RWPE1 (cell line): ENCODE results near the gene ROR1.
A peak's percentile ranks its signal among the peaks of the same experiment; 100 is the strongest.

Source experiments
- CTCF ChIA-PET: fragments of 350-600 bp; sonication (Branson Sonifier 250); formaldehyde crosslinking; extraction: SDS; loops from one replicate; lab custom pipeline; 2021; lab: Yijun Ruan, JAX
- POLR2A ChIA-PET: fragments of 400-600 bp; formaldehyde crosslinking; extraction: SDS; loops from one replicate; lab custom pipeline; 2020; ENCODE audit warnings: antibody characterized with exemption; ENCODE audit not compliant: low non-redundant PET; lab: Yijun Ruan, JAX
- DNase-seq: peaks from one replicate; pipeline ENCODE4 v3.0.0; 2012; ENCODE audit warnings: low spot score
- H3K27ac ChIP-seq: fragments of 450-650 bp; 2 replicates; pipeline ENCODE4 v1.5.1; 2017
- TF ChIP-seq, protein P1 (sequence below): fragments of 450-650 bp; conservative IDR thresholded peaks from 2 replicates; pipeline ENCODE4 v1.5.1; 2017; ENCODE audit warnings: low read depth, mild to moderate bottlenecking

Gene ROR1

DNA sequence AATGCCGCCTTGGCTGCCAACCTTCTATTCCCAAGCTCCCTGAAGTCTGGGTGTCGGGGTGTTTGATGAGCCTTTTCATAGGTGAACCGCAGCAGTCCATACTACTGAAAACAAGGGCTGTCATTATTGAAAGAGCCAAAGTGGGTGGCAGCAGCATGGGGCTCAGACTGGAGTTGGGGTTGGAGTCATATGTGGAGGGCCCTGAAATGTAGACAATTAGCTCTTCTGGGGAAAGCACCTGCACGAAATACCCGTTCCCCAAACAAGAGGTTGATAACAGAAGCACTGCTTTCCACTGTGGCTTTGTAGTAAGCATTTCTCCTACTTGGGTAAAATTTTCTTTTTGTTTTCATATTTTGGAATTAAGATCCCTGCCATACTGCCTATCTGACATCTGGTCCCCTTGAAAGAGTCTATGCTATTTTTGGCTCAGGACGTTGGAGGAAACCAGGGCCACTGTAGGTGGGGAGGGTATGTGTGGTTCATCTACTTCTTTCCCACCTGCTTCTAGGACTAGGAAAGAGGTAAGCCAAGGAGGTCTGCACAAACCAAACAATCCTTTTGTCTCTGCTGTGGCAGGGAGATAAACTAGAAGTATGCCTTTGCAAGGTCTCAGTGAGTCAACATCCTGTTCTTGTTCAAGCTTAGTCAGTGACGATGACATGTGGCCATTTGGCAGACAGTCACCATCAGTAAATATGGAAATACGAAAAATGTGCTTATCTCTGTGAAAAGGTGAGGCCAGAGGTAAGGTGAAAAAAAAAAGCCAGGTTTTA lies 232.6 kb downstream of the ROR1 start:
- DNase-seq, result peak; percentile 47
- peak overlapping the region; percentile 52 for H3K27ac ChIP-seq
- TF ChIP-seq, protein P1, sequence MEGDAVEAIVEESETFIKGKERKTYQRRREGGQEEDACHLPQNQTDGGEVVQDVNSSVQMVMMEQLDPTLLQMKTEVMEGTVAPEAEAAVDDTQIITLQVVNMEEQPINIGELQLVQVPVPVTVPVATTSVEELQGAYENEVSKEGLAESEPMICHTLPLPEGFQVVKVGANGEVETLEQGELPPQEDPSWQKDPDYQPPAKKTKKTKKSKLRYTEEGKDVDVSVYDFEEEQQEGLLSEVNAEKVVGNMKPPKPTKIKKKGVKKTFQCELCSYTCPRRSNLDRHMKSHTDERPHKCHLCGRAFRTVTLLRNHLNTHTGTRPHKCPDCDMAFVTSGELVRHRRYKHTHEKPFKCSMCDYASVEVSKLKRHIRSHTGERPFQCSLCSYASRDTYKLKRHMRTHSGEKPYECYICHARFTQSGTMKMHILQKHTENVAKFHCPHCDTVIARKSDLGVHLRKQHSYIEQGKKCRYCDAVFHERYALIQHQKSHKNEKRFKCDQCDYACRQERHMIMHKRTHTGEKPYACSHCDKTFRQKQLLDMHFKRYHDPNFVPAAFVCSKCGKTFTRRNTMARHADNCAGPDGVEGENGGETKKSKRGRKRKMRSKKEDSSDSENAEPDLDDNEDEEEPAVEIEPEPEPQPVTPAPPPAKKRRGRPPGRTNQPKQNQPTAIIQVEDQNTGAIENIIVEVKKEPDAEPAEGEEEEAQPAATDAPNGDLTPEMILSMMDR, result no peak
- CTCF ChIA-PET, result interaction anchor here (0.6 kb wide), 1 partner anchor 71 kb away, joined by 3 read pairs; no protein-coding TSS in a partner anchor
- POLR2A ChIA-PET, result no interaction called here

DNA sequence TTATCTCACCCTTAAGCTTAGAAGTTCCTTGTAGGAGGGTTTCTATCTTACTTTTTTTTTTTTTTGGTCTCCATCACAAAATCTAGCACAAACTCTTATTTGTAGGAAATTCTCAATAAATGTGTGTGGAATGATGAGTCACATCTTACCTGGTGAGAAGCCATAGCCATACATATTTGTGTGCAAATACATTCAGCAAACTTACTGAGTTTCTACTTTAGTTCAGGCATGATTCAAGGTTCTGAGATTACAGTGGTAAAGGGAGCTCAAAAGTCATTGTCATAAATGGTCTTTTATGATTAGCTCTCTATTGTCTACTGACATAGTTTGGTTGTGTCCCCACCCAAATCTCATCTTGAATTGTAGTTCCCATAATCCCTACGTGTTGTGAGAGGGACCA lies 236.5 kb downstream of the ROR1 start:
- ChIA-PET POLR2A (no interaction called here), CTCF (interaction anchor here (0.5 to 0.6 kb wide), 2 partner anchors 13 to 138 kb away, joined by 3 to 4 read pairs; no protein-coding TSS in a partner anchor)
- TF ChIP-seq, protein P1, result no peak
- no peak overlapping the region for H3K27ac ChIP-seq
- no peak for DNase-seq

DNA sequence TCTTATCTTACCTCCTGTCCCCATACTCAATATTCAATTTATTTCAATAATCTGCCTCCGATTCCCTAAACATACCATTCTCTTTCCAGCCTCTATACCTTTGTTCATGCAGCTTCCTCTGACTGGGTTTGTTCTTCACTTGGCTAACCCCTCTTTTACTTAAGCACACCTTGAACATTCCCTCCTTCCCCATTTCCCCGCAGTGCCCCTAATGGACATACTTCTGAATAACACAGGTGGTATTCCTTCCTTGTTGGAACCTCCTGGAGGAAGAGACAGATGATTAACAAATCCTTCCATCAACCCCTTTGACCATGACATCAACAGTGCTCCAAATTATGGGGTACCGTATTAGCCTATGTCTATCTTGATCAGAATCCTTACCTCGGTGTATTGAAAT lies 239.6 kb downstream of the ROR1 start:
- no peak overlapping the region for H3K27ac ChIP-seq
- POLR2A ChIA-PET, result no interaction called here
- no peak for DNase-seq
- TF ChIP-seq, protein P1, result no peak
- CTCF ChIA-PET, result no interaction called here

DNA sequence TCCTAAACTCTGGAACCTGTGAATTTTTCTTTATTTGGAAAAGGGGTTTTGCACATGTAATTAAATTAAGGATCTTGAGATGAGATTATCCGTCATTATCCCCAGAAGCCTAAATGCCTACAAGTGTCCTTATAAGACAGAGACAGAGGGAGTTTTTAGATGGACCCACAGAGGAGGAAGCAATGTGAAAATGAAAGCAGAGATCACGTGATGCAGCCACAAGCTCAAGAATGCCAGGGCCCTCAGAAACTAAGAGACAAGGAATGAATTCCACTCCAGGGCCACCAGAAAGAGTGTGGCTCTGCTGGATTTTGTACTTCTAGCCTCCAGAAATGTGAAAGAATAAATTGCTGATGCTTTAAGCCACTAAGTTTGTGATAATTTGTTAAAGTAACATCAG lies 246.0 kb downstream of the ROR1 start:
- no peak overlapping the region for H3K27ac ChIP-seq
- POLR2A ChIA-PET, result no interaction called here

DNA sequence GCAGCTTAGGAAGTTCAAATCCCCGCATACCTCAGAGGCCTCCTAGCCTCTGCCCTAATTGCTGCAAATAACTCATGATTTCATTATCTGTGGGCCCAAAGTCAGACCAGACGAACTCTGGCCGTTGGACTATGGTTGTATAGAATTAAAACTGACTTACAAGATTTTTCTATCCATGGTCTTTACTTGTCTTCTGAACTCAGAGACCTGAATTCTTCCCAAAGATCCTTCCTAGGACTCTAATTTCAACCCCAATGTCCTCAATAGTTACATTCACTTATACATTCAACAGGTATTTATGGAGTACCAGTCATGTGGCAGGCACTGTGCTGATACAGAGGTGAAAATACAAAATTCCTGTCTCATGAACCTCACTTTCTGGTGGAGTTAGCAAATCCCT lies 247.2 kb downstream of the ROR1 start:
- TF ChIP-seq, protein P1, result no peak
- ChIA-PET CTCF (interaction anchor here (0.6 kb wide), 1 partner anchor 1513 kb away, joined by 5 read pairs; no protein-coding TSS in a partner anchor), POLR2A (no interaction called here)
- H3K27ac ChIP-seq, result no peak overlapping the region
- DNase-seq, result no peak

More for the DNA sequence above, 246.0 kb downstream of the ROR1 start:
- DNase-seq, result no peak
- TF ChIP-seq, protein P1, result no peak
- CTCF ChIA-PET, result interaction anchor here (0.7 kb wide), 1 partner anchor 156 kb away, joined by 3 read pairs; no protein-coding TSS in a partner anchor

DNA sequence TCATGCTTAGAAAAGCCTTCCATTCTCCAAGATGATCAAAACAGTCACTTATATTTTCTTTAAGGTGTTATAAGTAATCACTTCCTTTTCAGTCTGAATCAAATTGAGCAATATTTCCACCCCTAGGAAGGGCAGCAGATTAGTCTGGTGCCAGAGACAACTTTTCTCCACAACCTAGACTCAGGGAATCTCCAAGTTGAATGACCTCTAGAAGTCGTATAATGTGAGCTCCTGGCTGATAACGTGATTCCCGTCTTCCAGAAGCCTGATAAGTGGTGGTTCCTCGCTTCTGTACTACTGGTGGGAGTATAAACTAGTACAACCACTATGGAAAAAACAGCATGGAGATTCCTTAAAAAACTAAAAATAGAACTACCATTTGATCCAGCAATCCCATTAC lies 251.2 kb downstream of the ROR1 start:
- TF ChIP-seq, protein P1, result no peak
- DNase-seq, result no peak
- ChIA-PET POLR2A (no interaction called here), CTCF (no interaction called here)
- no peak overlapping the region for H3K27ac ChIP-seq
